Measurements from ENCODE around the gene LHX6.

DNA sequence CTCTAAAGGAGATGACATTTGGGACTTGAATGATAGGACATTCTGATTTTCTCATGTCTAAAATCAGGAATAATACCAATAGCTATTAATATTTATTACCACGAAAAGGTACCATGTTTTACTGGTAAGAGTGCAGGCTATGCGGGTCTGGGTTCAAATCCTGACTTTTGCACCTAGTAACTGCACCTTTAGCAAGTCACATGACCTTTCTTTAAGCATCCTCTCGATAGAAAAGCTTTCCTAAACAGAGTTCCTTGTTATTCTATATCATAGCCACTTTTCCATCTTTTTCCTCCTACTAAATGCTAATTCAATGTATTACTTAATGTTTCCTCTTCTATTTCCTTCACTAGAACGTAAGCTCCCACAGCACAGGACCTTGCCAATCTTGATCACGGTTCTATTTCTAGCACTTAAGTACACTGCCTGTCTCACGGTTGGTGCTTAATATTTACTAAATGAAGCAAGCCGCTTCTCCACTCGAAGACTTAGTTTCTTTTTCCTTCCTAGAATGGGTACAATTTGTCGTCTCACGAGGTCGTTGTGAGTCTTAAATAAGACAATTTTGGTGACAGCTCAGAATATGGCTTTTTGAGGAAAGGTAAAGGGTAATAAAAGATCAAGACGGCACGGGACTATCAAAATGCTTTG, 35.1 kb upstream of the LHX6 start:
- TF ChIP-seq, protein P1, sequence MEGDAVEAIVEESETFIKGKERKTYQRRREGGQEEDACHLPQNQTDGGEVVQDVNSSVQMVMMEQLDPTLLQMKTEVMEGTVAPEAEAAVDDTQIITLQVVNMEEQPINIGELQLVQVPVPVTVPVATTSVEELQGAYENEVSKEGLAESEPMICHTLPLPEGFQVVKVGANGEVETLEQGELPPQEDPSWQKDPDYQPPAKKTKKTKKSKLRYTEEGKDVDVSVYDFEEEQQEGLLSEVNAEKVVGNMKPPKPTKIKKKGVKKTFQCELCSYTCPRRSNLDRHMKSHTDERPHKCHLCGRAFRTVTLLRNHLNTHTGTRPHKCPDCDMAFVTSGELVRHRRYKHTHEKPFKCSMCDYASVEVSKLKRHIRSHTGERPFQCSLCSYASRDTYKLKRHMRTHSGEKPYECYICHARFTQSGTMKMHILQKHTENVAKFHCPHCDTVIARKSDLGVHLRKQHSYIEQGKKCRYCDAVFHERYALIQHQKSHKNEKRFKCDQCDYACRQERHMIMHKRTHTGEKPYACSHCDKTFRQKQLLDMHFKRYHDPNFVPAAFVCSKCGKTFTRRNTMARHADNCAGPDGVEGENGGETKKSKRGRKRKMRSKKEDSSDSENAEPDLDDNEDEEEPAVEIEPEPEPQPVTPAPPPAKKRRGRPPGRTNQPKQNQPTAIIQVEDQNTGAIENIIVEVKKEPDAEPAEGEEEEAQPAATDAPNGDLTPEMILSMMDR (IDR thresholded peaks at IDR 0.05): no peak
- no peak for TF ChIP-seq POLR2A (IDR thresholded peaks at IDR 0.05)
